Ishikawa (cell line): ENCODE data around the gene ELOB.

Source experiments
- CEBPB ChIP-seq: IDR thresholded peaks from 2 replicates; pipeline ENCODE4 v1.6.1; 2012
- CREB1 ChIP-seq: IDR thresholded peaks from 2 replicates; pipeline ENCODE4 v1.6.1; 2012; ENCODE audit warnings: low read depth
- EGR1 ChIP-seq: IDR thresholded peaks from 2 replicates; pipeline ENCODE4 v1.6.1; 2012
- EP300 ChIP-seq: IDR thresholded peaks from 2 replicates; pipeline ENCODE4 v1.6.1; 2012; ENCODE audit warnings: borderline replicate concordance
- FOXM1 ChIP-seq: IDR thresholded peaks from 2 replicates; pipeline ENCODE4 v1.6.1; 2012; ENCODE audit warnings: low read depth, borderline replicate concordance
- NFIC ChIP-seq: IDR thresholded peaks from 2 replicates; pipeline ENCODE4 v1.6.1; 2012
- RAD21 ChIP-seq: IDR thresholded peaks from 2 replicates; pipeline ENCODE4 v1.6.1; 2012; ENCODE audit warnings: low read depth
- TAF1 ChIP-seq: IDR thresholded peaks from 2 replicates; pipeline ENCODE4 v1.6.1; 2012; ENCODE audit warnings: low read depth, mild to moderate bottlenecking
- TCF12 ChIP-seq: IDR thresholded peaks from 2 replicates; pipeline ENCODE4 v1.6.1; 2012; ENCODE audit warnings: low read depth
- TEAD4 ChIP-seq: IDR thresholded peaks from 2 replicates; pipeline ENCODE4 v1.6.1; 2012
- YY1 ChIP-seq: IDR thresholded peaks from 2 replicates; pipeline ENCODE4 v1.6.1; 2012; ENCODE audit warnings: low read depth
- ZBTB7A ChIP-seq: IDR thresholded peaks from 2 replicates; pipeline ENCODE4 v1.6.1; 2012; ENCODE audit warnings: low read depth
- TF ChIP-seq, protein P1 (sequence below): IDR thresholded peaks from 2 replicates; pipeline ENCODE4 v1.6.1; 2012
- TF ChIP-seq, protein P2 (sequence below): IDR thresholded peaks from 2 replicates; pipeline ENCODE4 v1.6.1; 2012
- TF ChIP-seq, protein P3 (sequence below): IDR thresholded peaks from 2 replicates; pipeline ENCODE4 v1.6.1; 2012; ENCODE audit warnings: low read depth, mild to moderate bottlenecking

ELOB gene

DNA sequence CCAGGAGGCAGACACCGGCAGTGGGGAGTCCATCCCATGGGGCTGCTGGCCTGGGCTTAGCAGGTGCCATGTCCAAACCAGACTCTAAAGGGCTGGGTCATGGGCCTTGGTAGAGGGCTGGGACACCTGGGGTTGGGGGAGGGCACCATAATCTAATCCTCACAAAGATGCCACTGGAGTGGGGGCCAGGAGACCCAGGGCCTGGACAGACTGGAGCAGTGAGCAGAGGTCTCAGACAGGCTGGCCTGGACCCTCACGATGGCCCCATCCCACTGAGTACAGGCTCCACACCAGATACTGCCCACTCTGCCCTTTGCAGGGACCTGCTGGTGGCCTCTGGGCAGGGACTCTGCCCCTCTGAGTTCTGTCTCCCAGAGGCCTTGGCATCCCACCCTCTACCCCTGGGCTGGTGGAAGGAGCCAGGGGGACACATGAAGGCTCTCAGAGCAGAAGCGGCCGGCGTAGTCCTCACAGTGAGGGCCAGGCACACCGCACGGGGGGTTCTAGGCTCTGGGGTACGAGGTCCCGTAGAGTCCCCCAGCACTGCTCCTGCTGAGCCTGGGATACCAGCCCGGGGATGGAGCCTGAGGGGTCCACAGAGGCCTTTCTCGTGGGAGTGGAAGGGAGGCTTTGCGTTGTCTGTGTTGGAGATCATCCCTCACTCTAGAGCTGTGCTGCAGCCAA, 34.6 kb downstream of the ELOB start:
- no peak for TF ChIP-seq TEAD4
- TF ChIP-seq, protein P1, sequence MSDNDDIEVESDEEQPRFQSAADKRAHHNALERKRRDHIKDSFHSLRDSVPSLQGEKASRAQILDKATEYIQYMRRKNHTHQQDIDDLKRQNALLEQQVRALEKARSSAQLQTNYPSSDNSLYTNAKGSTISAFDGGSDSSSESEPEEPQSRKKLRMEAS = no peak
- TF ChIP-seq, protein P2, sequence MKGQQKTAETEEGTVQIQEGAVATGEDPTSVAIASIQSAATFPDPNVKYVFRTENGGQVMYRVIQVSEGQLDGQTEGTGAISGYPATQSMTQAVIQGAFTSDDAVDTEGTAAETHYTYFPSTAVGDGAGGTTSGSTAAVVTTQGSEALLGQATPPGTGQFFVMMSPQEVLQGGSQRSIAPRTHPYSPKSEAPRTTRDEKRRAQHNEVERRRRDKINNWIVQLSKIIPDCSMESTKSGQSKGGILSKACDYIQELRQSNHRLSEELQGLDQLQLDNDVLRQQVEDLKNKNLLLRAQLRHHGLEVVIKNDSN = no peak
- TF ChIP-seq EGR1 = no peak
- no peak for TF ChIP-seq CREB1
- TF ChIP-seq ZBTB7A = no peak
- no peak for TF ChIP-seq NFIC
- no peak for TF ChIP-seq FOXM1
- TF ChIP-seq YY1 = no peak
- no peak for TF ChIP-seq RAD21

DNA sequence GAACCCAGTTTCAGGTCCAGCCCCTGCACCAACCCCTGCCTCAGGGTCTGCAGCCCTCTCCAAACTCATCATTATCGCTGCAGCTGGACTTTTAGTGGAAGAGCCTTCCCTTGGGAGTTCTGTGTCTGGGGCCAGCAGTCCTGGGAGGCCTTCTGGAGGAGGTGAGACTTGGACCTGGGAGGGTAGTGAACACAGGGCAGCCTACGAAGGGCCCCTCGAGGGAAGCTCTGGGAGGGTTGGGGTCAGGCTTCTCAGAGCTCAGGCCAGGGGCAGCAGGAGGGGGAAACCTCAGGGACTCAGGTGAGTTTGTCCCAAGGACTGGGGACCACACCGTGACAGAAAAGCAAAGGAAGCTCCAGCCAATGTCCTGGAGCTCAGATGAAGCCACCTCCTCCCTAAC, 35.9 kb downstream of the ELOB start:
- TF ChIP-seq, protein P1 = no peak
- TF ChIP-seq FOXM1 (no peak), EP300 (no peak), TEAD4 (no peak), CREB1 (no peak), EGR1 (no peak), RAD21 (no peak), YY1 (no peak), TCF12 (no peak), ZBTB7A (no peak), NFIC (no peak), CEBPB (no peak)
- TF ChIP-seq, protein P2 = no peak
- TF ChIP-seq, protein P3, sequence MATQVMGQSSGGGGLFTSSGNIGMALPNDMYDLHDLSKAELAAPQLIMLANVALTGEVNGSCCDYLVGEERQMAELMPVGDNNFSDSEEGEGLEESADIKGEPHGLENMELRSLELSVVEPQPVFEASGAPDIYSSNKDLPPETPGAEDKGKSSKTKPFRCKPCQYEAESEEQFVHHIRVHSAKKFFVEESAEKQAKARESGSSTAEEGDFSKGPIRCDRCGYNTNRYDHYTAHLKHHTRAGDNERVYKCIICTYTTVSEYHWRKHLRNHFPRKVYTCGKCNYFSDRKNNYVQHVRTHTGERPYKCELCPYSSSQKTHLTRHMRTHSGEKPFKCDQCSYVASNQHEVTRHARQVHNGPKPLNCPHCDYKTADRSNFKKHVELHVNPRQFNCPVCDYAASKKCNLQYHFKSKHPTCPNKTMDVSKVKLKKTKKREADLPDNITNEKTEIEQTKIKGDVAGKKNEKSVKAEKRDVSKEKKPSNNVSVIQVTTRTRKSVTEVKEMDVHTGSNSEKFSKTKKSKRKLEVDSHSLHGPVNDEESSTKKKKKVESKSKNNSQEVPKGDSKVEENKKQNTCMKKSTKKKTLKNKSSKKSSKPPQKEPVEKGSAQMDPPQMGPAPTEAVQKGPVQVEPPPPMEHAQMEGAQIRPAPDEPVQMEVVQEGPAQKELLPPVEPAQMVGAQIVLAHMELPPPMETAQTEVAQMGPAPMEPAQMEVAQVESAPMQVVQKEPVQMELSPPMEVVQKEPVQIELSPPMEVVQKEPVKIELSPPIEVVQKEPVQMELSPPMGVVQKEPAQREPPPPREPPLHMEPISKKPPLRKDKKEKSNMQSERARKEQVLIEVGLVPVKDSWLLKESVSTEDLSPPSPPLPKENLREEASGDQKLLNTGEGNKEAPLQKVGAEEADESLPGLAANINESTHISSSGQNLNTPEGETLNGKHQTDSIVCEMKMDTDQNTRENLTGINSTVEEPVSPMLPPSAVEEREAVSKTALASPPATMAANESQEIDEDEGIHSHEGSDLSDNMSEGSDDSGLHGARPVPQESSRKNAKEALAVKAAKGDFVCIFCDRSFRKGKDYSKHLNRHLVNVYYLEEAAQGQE = no peak

DNA sequence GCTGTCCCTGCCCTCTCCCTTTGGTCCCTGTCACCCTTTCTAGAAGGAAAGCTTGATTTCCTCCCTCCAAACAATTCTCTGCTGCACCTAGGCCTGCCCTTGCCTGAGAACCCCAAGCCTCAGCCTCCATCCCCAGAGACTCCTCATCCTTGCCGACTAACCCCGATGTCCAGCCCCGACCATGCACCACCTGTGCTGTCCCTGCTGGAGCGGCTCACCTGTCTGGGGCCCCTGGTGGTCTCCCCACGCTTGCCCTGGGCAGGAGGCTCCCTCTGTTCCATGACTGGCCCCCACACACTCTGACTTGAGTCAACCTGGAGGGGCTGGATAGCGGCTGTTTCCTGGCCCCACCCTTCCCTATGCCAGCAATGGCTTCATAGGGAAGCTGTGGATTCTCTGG, 36.6 kb downstream of the ELOB start:
- TF ChIP-seq YY1 (no peak), RAD21 (no peak)

DNA sequence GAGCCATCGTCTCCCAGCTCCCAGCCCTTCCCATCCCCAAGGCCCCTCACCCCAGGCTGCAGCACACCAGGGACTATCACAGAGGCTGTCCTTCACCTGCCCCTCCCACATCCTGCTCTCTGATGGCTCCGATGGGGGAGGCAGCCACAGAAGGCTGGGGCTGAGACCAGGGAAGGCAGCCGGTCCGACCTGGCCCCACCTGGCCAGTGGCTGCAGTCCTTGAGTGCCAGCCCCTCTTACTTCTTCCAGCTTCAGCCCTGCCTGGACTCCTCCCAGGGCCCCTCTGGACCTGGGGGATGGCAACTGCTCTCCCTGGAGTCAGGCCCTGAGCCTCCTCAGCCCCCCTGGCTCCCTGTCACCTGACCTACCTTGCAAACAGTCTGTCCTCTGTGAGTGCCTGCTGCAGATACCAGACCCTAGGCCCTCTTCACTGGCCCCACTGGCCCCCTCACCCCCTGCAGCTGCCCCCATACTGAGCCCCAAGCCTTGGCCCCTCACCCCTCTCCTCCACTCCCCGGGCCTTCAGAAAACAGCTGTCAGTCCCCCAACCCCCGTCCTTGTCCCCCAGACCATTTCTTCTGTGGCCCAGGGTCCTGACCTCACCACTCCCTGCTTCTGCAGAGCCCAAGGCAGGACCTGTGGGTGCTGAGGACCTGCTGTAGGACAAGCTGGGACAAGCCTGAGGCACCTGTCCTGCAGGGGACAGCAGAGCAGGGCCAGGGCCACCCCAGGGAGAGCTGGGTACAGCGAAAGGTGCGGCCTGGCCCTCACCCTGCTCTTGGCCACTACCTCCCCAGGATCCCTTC, 37.3 kb downstream of the ELOB start:
- TF ChIP-seq EGR1 = no peak
- no peak for TF ChIP-seq RAD21
- TF ChIP-seq, protein P2 = no peak
- no peak for TF ChIP-seq EP300
- no peak for TF ChIP-seq FOXM1
- TF ChIP-seq YY1 = no peak
- TF ChIP-seq, protein P1 = no peak
- TF ChIP-seq NFIC = no peak
- TF ChIP-seq TCF12 = no peak

DNA sequence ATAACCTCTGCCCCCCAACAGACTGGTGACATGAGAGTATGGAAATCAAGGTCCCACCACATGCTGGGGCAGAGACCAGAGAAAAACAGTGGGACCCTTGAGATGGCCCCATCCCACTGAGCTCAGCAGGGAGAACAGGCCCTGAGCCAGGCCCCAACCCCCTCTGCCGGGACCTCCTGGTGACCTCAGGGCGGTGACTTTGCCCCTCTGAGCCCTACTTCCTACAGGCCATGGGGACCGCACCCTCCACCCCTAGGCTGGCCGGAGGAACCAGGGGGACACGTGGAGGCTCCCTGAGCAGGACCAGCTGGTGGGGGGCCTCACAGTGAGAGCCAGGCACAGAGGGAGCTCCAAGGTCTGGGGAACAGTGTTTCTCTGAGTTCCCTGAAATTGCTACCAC, 38.5 kb downstream of the ELOB start:
- TF ChIP-seq CEBPB (no peak), YY1 (no peak), TCF12 (no peak), EP300 (no peak), EGR1 (no peak), TAF1 (no peak), RAD21 (no peak), CREB1 (no peak), ZBTB7A (no peak), TEAD4 (no peak)
- TF ChIP-seq, protein P2 = no peak
- TF ChIP-seq, protein P1 = no peak

DNA sequence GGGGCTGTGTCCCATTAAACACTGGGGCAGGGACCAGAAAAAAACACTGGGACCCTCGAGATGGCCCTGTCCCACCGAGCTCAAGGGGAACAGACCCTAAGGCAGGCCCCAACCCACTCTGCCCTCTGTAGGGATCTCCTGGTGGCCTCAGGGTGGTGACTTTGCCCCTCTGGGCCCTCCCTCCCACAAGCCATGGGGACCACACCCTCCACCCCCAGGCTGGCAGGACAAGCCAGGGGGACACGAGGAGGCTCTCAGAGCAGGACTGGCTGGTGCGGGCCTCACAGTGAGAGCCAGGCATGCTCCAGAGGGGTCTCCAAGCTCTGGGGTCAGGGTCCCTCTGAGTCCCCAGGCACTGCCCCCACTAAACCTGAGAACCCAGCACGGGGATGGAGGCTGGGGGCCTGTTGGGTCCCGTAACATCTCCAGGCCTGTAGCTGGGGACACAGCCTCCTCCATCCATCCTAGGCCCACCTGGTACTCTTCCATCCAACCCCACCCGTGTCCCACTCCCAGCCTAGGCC, 39.1 kb downstream of the ELOB start:
- TF ChIP-seq NFIC (no peak), ZBTB7A (no peak), YY1 (no peak), CEBPB (no peak), TAF1 (no peak), TCF12 (no peak), CREB1 (no peak), FOXM1 (no peak), EP300 (no peak), RAD21 (no peak), EGR1 (no peak), TEAD4 (no peak)
- TF ChIP-seq, protein P2 = no peak
- TF ChIP-seq, protein P3 = no peak
- TF ChIP-seq, protein P1 = no peak
